KOPT-K1 (cell line): ENCODE results near the gene INPP4A.

ENCODE experiments used
- H3K27ac ChIP-seq: fragments of 200-600 bp; sonication (generic); 2 replicates; pipeline ENCODE4 v1.5.1; 2016; ENCODE audit warnings: antibody characterized with exemption, mild to moderate bottlenecking, low read depth, low read length; ENCODE audit not compliant: poor library complexity, severe bottlenecking
- H3K36me3 ChIP-seq: fragments of 200-600 bp; sonication (generic); 2 replicates; pipeline ENCODE4 v1.5.1; 2017; ENCODE audit warnings: antibody characterized with exemption, mild to moderate bottlenecking, low read length, moderate library complexity; ENCODE audit not compliant: insufficient read depth
- H3K9me3 ChIP-seq: fragments of 200-600 bp; sonication (generic); 2 replicates; pipeline ENCODE4 v1.5.1; 2017; ENCODE audit warnings: antibody characterized with exemption, low read length, mild to moderate bottlenecking; ENCODE audit not compliant: insufficient read depth, poor library complexity, severe bottlenecking

Gene INPP4A

DNA sequence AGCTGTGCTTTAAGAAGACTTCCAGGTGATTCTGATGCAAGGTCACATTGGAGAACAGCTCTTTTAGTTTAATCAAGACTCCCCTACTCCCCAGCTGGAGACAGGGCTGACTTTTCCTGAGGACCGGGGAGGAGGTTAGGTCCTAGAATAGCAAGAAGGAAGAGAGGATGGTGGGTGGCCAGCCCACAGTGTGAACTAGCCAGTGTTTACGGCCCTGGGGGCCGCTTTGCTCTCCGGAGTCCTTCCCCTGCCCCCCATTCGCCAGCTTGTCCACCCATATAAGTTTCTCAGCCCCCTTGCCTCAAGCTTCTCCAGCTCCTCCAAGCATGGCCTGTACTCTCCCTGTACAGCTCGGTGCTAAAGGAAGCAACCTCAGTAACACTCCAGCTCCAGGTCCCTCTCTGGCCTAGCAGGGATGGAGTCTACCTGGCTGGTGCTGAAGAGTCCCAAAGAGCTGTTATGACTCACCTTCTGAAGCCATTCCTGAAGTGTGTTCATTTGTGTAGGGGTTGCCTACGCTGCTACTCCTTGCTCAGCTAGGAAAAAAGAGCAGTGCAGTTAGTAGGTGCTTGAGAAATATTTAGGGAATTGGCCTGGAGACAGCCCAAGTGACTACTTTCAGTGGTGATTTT, 7.9 kb downstream of the INPP4A start:
- peaks cover 10% of the 10 kb centered on the region for H3K36me3 ChIP-seq
- peak overlapping the region; percentile 53 for H3K27ac ChIP-seq
- no peaks in the 10 kb centered on the region for H3K9me3 ChIP-seq

DNA sequence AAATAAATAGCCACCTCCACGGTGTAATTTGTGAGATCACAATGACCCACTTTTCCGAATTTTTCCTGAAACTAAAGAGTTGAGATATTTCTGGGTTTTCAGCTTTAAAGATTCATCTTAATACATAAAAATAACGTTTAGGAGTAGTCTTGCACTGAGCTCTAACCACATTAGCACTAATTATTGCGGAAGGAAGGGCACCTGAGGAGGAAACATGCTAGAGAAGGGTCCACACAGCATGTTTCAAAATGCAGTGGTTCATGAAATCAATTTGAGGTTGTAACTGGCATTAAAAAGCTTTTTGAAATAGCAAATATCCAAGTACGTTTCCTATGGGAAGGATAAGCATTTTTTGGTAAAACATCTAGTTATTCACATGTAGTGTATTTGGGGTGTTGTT, 8.4 kb downstream of the INPP4A start:
- Histone ChIP-seq H3K9me3 (no peaks in the 10 kb centered on the region), H3K27ac (peak overlapping the region; percentile 53), H3K36me3 (peaks cover 10% of the 10 kb centered on the region)

- peaks cover 10% of the 10 kb centered on the region for H3K36me3 ChIP-seq
- H3K9me3 ChIP-seq: no peaks in the 10 kb centered on the region
- peak overlapping the region; percentile 53 for H3K27ac ChIP-seq
These were observed 8.9 kb downstream of the INPP4A start for GRCh38 chr2:98453531-98453930.

DNA sequence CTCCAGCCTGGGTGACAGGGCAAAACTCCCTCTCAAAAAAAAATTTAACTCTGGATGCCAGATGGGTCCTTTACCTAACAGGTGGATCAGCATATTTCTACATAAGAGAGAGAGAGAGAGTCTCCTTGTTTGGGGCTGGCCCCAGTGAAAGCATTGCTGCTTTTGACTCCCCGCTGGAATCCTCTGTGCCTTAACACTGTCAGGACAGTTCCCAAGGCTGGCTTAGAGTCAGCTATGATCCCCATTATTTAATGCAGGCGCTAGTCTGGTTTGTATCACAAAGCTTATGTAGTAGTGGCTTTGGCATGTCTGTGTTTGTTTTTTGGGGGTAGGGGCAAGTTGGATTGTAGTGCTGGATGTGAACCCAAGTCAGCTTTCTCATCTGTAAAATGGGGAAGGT, 9.4 kb downstream of the INPP4A start:
- peaks cover 10% of the 10 kb centered on the region for H3K36me3 ChIP-seq
- H3K27ac ChIP-seq: peak overlapping the region; percentile 53
- H3K9me3 ChIP-seq: no peaks in the 10 kb centered on the region

GRCh38 chr2:98454500-98455235, 10.0 kb downstream of the INPP4A start:
- Histone ChIP-seq H3K27ac (peak overlapping the region; percentile 53), H3K36me3 (peaks cover 10% of the 10 kb centered on the region), H3K9me3 (no peaks in the 10 kb centered on the region)

DNA sequence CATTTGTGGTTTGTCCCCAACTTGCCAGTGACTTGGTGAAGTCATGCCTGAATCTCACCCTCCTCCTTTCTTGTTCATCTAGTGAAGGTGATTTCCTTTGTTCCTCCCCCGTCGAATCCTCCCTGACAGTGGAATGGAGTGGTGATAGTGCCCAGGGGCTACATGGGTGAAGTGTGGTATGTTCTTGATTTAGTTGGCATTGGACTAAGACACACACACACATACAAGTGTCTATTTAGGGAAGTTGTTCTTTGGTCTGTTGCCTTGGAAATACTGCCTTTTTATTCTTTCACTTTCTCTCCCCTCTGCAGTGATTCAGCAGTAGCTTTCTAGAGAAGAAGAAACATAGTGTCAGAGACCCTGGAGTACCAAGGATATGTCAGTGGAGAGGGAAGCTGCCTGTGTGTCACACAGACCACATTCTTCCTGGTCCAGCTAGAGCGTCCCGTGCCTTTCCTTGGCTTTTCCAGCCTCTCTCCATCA, 10.9 kb downstream of the INPP4A start:
- Histone ChIP-seq H3K36me3 (peaks cover 10% of the 10 kb centered on the region), H3K27ac (peak overlapping the region; percentile 53), H3K9me3 (no peaks in the 10 kb centered on the region)

GRCh38 chr2:98457045-98457696, 12.5 kb downstream of the INPP4A start:
- Histone ChIP-seq H3K27ac (no peak overlapping the region), H3K9me3 (no peaks in the 10 kb centered on the region), H3K36me3 (peaks cover 10% of the 10 kb centered on the region)

- H3K27ac ChIP-seq: peak overlapping the region; percentile 64
- peaks cover 10% of the 10 kb centered on the region for H3K36me3 ChIP-seq
- H3K9me3 ChIP-seq: no peaks in the 10 kb centered on the region
These were observed 13.5 kb downstream of the INPP4A start for GRCh38 chr2:98458207-98458606.

- no peaks in the 10 kb centered on the region for H3K9me3 ChIP-seq
- peaks cover 10% of the 10 kb centered on the region for H3K36me3 ChIP-seq
- peak overlapping the region; percentile 64 for H3K27ac ChIP-seq
These were observed 14.2 kb downstream of the INPP4A start for GRCh38 chr2:98458667-98459380.

DNA sequence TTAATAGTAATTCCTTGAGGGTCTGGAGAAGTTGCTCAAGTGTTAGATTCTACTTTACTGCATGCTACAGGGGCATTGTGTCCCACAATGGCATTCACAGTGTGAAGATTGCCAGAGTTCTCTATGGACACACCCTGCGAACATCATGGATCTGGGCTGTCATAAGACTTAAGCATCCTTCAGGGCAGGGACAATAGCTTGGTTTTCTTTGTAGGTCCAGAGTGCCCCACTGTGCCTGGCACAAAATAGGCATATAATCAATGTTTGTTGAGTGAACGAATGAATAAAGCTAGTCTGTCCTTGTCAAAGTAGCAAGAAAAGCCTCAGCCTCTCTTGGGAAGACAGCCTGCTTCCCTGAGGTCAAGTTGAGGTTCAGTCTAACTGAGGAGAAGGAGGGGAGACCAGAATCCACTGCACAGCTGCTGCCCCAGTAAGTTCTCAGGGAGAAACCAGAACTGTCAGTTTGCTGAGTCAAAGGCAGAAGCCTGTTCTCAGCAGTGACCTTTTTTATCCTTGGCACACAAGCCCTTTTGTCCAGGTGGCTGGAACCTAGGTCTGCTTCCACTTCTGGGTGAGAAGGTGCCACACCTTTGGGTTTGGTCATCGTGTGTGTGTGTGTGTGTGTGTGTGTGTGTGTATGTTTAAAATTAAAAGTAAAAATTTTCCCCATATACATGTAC, 15.0 kb downstream of the INPP4A start:
- H3K9me3 ChIP-seq: no peaks in the 10 kb centered on the region
- peak overlapping the region; percentile 64 for H3K27ac ChIP-seq
- peaks cover 10% of the 10 kb centered on the region for H3K36me3 ChIP-seq

- Histone ChIP-seq H3K27ac (peak overlapping the region; percentile 64), H3K9me3 (no peaks in the 10 kb centered on the region)
These were observed 16.2 kb downstream of the INPP4A start for GRCh38 chr2:98460573-98461497.

DNA sequence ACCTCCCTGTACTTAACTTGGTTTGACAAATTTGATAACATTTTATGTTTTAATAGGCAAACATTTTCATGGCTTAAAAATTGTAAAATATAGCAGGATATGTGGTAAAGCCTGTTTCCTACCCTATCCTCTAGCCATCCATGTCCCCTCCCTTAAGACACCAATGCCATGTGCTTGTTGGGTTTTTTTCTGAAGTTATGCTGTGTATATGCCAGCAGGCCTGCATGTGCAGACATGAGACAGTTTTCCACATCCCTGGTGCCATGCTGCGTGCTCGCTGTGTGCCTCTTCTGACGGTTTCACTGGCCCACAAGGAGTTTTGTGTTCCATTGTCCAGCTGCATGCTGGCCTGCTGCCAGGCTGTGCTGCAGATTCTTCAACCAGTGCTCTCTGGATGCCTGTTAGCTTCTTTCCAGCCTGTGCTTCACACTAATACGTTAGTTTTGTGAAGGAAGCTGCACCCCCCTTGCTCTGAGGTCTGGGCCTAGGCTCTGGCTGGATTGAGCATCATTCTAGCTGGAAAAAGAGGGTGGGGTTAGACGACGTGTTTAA, 16.9 kb downstream of the INPP4A start:
- Histone ChIP-seq H3K27ac (peak overlapping the region; percentile 64), H3K36me3 (peaks cover under 1% of the 10 kb centered on the region; the same call in 1 of the 2 replicates), H3K9me3 (no peaks in the 10 kb centered on the region)

More at GRCh38 chr2:98460573-98461497, 16.2 kb downstream of the INPP4A start:
- H3K36me3 ChIP-seq: peaks cover 8% of the 10 kb centered on the region

- Histone ChIP-seq H3K27ac (peak overlapping the region; percentile 97), H3K9me3 (no peaks in the 10 kb centered on the region), H3K36me3 (no peaks in the 10 kb centered on the region)
These were observed 18.4 kb downstream of the INPP4A start for GRCh38 chr2:98463081-98463481.
